Measurements from ENCODE around the gene FBP2. TPM values are rescaled to one million over a fixed set of nuclear protein-coding genes. Genes with fewer than 3 reads are reported as not detected.

The FBP2 gene
- total RNA-seq, result not detected in 2 replicates

DNA sequence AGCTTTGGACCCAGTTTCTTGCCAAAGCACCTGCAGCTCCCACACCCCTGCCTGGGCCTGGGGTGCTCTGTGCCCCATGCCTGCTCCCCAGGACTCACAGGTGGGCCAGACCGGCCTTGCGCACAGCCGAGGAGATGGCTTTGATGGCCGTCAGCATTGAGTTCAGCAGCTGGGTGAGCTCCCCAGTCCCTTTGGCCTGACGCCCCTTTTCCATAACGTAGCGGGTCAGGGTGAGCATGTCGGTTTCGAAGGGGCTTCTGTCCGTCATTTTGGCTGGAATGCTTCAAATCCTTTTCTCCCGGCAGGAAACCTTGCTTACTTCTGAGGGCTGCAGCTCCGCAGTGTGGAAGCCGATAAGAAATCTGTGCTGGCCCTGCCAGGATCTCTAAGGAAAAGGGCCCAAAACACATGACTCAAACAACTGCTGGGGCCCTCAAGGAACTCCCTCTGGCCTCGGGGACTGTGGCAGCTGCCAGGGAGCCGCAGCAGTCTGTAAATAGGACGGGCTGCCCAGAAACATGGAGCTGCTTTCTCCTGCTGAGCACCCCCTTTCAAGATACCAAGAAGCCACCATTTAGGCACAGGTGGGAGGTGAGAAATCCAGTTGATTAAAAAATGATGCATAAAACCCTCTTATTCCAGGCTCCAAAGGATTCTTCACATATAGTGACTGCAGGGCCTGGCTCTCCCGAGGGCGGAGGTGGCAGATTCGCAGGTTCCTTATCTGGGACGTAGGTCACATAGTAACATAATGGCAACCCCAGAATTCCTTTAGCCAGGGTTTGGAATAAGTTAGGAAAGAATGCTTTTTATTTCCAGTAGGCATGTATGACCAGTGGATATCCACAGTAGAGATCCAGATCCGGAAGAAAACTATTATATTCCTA lies at the start of gene FBP2:
TSS of gene FBP2 (minus strand) at position 366 of the 887 bp plus-strand sequence. CDS start at position 268, 98 bp downstream.
- no peak for DNase-seq (ENCODE audit: low read depth)
- TF ChIP-seq, protein P1, sequence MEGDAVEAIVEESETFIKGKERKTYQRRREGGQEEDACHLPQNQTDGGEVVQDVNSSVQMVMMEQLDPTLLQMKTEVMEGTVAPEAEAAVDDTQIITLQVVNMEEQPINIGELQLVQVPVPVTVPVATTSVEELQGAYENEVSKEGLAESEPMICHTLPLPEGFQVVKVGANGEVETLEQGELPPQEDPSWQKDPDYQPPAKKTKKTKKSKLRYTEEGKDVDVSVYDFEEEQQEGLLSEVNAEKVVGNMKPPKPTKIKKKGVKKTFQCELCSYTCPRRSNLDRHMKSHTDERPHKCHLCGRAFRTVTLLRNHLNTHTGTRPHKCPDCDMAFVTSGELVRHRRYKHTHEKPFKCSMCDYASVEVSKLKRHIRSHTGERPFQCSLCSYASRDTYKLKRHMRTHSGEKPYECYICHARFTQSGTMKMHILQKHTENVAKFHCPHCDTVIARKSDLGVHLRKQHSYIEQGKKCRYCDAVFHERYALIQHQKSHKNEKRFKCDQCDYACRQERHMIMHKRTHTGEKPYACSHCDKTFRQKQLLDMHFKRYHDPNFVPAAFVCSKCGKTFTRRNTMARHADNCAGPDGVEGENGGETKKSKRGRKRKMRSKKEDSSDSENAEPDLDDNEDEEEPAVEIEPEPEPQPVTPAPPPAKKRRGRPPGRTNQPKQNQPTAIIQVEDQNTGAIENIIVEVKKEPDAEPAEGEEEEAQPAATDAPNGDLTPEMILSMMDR (conservative IDR thresholded peaks at IDR 0.05; ENCODE audit: low read depth, low read length), result no peak
- H3K4me3 ChIP-seq (ENCODE audit: low read depth, low read length), result no peak within 1 kb of the TSS

DNA sequence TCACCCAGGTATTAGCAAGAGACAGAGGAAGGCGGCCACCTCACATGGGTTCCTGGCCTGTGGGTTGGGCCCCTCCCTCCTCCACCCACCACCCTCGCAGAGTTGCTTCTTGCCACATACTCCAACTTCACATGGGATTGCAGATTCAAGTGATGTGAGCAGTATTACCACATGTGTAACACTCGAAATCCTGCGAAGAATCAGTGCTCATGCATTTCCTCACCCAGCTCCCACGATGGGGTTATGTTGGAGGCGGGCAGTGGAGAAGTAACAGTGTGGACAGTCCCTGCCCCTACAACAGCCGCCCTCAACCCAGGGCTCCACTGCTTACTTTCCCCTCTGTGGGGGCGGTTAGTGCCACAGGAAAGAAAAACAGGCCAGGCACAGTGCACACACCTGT lies 49.6 kb upstream of the FBP2 start:
- no peak overlapping the region for H3K4me3 ChIP-seq (ENCODE audit: low read depth, low read length)
- TF ChIP-seq, protein P1 (conservative IDR thresholded peaks at IDR 0.05; ENCODE audit: low read depth, low read length), result no peak
- no peak for DNase-seq (ENCODE audit: low read depth)

DNA sequence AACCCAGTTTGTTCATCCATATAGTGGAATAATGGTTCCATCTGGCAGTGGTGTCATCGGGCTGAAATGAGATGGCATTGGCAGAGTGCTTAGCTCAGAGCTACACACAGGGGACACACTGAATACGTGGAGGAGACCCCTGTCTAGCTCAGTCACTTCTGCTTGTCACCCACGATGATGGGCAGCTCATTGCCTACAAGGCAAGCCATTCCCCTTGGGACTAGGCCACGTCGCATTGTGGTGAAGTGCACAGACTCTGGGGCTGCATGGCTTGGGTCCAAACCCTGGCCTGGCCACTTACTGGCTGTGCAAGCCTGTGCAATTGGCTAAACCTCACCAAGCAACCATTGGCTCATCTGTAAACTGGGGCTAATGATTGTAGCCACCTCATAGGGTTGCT lies 48.9 kb upstream of the FBP2 start:
- H3K4me3 ChIP-seq (ENCODE audit: low read depth, low read length), result no peak overlapping the region
- DNase-seq (ENCODE audit: low read depth), result no peak
- TF ChIP-seq, protein P1 (conservative IDR thresholded peaks at IDR 0.05; ENCODE audit: low read depth, low read length), result no peak

DNA sequence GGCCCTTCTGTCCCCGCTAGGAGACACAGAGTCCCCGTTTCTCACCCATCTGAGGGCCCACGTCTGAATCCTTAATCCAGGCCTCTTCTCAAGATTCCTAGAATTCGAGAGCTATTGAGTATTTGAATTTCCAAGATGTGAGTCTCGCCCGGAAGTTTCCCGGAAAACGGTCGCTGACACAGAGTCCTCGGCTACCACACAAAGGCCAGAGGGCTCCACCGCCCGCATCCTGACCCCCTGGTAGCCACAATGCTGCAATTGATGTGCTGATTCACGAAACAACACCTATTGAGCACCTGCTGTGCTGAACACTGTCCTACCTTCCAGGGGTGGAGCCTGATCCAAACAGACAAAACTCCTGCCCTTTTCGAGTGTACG lies 46.4 kb upstream of the FBP2 start:
- no peak for DNase-seq (ENCODE audit: low read depth)
- TF ChIP-seq, protein P1 (conservative IDR thresholded peaks at IDR 0.05; ENCODE audit: low read depth, low read length), result no peak
- H3K4me3 ChIP-seq (ENCODE audit: low read depth, low read length), result peak overlapping the region; percentile 62

DNA sequence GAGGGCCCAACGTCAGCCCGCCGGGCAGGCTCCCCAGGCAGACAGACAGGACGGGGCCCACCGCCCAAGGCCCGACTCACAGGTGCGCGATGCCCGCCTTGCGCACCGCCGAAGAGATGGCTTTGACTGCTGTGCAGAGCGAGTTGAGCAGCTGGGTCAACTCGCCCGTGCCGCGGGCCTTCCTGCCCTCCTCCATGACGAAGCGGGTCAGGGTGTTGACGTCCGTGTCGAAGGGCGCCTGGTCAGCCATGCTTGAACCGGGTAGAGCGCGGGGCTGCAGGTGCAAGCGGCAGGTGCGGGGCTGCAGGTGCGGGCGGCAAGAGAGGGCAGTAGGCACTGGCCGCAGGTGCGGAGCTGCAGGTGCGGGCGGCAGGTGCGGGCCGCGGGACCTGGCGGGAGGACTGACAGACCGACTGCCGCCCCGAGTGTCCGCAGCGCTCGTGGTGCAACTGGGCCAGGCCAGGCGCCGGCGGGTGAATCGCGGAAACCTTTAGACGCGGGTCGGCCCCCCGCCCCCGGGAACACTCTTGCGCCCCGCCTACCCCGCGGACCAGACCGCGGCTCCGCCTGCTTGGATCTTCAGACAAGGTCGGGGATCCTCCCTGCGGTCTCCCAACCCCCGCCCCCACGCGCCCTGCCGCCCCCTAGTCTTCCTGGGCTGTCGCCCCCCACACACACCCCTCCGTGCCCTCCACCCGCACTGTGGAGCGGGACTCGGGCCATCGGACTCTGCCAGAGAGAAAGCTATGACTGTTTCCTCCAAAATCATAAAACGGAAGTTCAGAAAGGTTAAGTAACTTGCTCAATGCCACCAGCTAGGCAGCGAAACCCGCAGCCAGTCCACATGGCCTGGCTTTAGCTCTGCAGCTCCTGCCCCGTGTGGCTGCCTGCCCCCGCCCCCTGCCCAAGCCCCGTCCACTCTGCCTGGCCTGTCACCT lies 45.7 kb upstream of the FBP2 start, which contains the start of gene FBP1:
TSS of gene FBP1 (minus strand) at position 458 of the 938 bp plus-strand sequence. CDS start at position 250, 208 bp downstream.
- no peak for DNase-seq (ENCODE audit: low read depth)
- peak within 1 kb of the TSS; percentile 62 for H3K4me3 ChIP-seq (ENCODE audit: low read depth, low read length)
- TF ChIP-seq, protein P1 (conservative IDR thresholded peaks at IDR 0.05; ENCODE audit: low read depth, low read length), result no peak

DNA sequence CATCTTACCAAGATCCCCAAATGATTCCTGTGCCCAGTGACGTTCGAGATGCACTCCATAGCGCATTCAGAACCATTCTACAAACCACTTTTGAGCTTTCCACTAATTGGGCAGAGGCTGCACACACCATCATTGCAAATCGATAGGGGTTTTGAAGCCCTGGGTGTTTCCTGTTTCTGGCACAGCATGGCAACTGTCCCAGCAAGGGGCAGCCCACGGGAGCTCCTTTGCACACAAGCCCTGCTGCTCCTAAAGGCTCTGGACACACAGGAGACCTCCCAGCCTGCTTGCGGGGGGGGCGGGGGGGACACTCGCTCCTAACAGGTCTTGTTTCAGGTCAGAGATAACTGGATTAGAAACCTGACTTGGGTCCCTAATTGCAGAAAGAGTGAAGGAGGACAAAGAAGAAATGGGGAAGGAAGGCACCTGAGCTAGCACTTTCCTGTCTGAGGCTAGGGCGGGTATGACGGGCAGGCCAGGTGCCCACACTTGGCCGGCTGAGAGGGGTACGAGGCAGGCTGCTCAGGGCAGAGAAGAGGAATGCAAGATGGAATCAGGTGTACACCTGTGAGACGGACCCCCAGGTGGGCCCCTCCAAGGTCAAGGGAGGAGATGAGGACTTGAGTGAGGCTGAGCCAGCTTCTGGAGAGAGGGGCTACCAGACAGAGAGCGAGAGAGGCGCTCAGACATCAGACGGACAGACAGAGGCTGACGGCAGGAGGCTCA lies 44.9 kb upstream of the FBP2 start:
- TF ChIP-seq, protein P1 (conservative IDR thresholded peaks at IDR 0.05; ENCODE audit: low read depth, low read length), result no peak
- no peak for DNase-seq (ENCODE audit: low read depth)
- H3K4me3 ChIP-seq (ENCODE audit: low read depth, low read length), result peak overlapping the region; percentile 62

All from epithelial cell of proximal tubule (primary cell).